Suprapubic skin (tissue), 4 donors: ENCODE results near the gene RFC3. TPM values are rescaled to one million over a fixed set of nuclear protein-coding genes. Genes with fewer than 3 reads are reported as not detected.
"Not testable (repeated sequence)": the region's sequence is repeated elsewhere in the genome, so short reads cannot be mapped to it uniquely, and the experiment has no call there.

ENCODE experiments used
- DNase-seq, 2 donors: peaks; one replicate each; pipeline ENCODE4 v3.0.0-alpha.2; 2019; ENCODE audit warnings: low spot score in 2 of 2
- H3K27ac ChIP-seq: fragments of 200-600 bp; sonication (generic); one replicate; pipeline ENCODE4 v1.5.1; 2019
- H3K27me3 ChIP-seq: fragments of 200-600 bp; sonication (generic); one replicate; pipeline ENCODE4 v1.5.1; 2019
- H3K36me3 ChIP-seq: fragments of 200-600 bp; sonication (generic); one replicate; pipeline ENCODE4 v1.5.1; 2019
- H3K4me1 ChIP-seq: fragments of 200-600 bp; sonication (generic); one replicate; pipeline ENCODE4 v1.5.1; 2019
- H3K4me3 ChIP-seq: fragments of 200-600 bp; sonication (generic); one replicate; pipeline ENCODE4 v1.5.1; 2019; ENCODE audit warnings: mild to moderate bottlenecking
- H3K9me3 ChIP-seq: fragments of 200-600 bp; sonication (generic); one replicate; pipeline ENCODE4 v1.5.1; 2019
- CTCF ChIP-seq, 2 donors: fragments of 200-600 bp in 1 of 2; fragments of 450-650 bp in 1 of 2; sonication (generic) in 1 of 2; IDR thresholded peaks; one replicate each; pipeline ENCODE4 v1.5.1; 2016 to 2019; ENCODE audit warnings: antibody characterized with exemption in 2 of 2, mild to moderate bottlenecking in 1 of 2, moderate library complexity in 1 of 2
- EP300 ChIP-seq: sonication (generic); formaldehyde crosslinking; IDR thresholded peaks from one replicate; pipeline ENCODE4 v1.6.1; 2017; ENCODE audit warnings: antibody characterized with exemption
- POLR2A ChIP-seq, 2 donors: fragments of 450-650 bp; IDR thresholded peaks; one replicate each; pipeline ENCODE4 v1.6.1; 2017; ENCODE audit warnings: antibody characterized with exemption in 2 of 2, mild to moderate bottlenecking in 2 of 2, moderate library complexity in 2 of 2
- POLR2AphosphoS5 ChIP-seq, 3 donors: sonication (generic); formaldehyde crosslinking; IDR thresholded peaks; one replicate each; pipeline ENCODE4 v1.6.1; 2017; ENCODE audit warnings: antibody characterized with exemption in 3 of 3
- WGBS: methylation state at CpG from one replicate; pipeline ENCODE4 v1.1.5; 2018; 5-methylcytosine and 5-hydroxymethylcytosine counted together
- total RNA-seq, 4 donors: library from RNA; depleted of rRNA; stranded (reverse); fragments of >200 nt; gene quantifications; one replicate each; pipeline ENCODE4 v1.1.0, GENCODE V29; 2016

Gene RFC3
- total RNA-seq, 4 donors from 2014 or later, result 10.7 to 25.8 (median 12.2) TPM

GRCh38 chr13:33806470-33807248 is 11.3 kb upstream of the RFC3 start:
- no peak overlapping the region for H3K4me3 ChIP-seq
- no peaks in the 10 kb centered on the region for H3K36me3 ChIP-seq
- no peak for TF ChIP-seq POLR2A (IDR thresholded peaks at IDR 0.05)
- no peak for TF ChIP-seq CTCF (IDR thresholded peaks at IDR 0.05)
- TF ChIP-seq POLR2AphosphoS5 (IDR thresholded peaks at IDR 0.05), result no peak
- no peak for TF ChIP-seq EP300
- no peaks in the 10 kb centered on the region for H3K9me3 ChIP-seq
- H3K27ac ChIP-seq, result no peak overlapping the region
- WGBS, result 80% methylated on average over 8 of the region's 8 CpGs
- no peaks in the 10 kb centered on the region for H3K27me3 ChIP-seq
- no peaks in the 10 kb centered on the region for H3K4me1 ChIP-seq
- DNase-seq, result no peak

GRCh38 chr13:33812829-33813228 is 5.1 kb upstream of the RFC3 start:
- H3K4me1 ChIP-seq, DNase-seq, H3K36me3 ChIP-seq, H3K9me3 ChIP-seq, H3K27ac ChIP-seq, H3K4me3 ChIP-seq, H3K27me3 ChIP-seq: not testable (repeated sequence)
- 84% methylated on average over 7 of the region's 7 CpGs for whole genome bisulfite sequencing

- DNase-seq, result no peak
- no peaks in the 10 kb centered on the region for H3K9me3 ChIP-seq
- H3K4me1 ChIP-seq, result peaks cover 12% of the 10 kb centered on the region
- H3K36me3 ChIP-seq, result no peaks in the 10 kb centered on the region
- no peak overlapping the region for H3K4me3 ChIP-seq
- no peak for TF ChIP-seq EP300
- no peak for TF ChIP-seq CTCF (IDR thresholded peaks at IDR 0.05)
- no peak for TF ChIP-seq POLR2AphosphoS5 (IDR thresholded peaks at IDR 0.05)
- no peak for TF ChIP-seq POLR2A (IDR thresholded peaks at IDR 0.05)
- no peaks in the 10 kb centered on the region for H3K27me3 ChIP-seq
- no peak overlapping the region for H3K27ac ChIP-seq
- WGBS, result 50% methylated on average over 1 of the region's 1 CpG
These were observed 2.9 kb upstream of the RFC3 start for GRCh38 chr13:33815011-33815550.

GRCh38 chr13:33816912-33817311 is 1.0 kb upstream of the RFC3 start:
- no peak overlapping the region for H3K4me3 ChIP-seq
- TF ChIP-seq EP300 (no peak), CTCF (IDR thresholded peaks at IDR 0.05) (no peak), POLR2AphosphoS5 (IDR thresholded peaks at IDR 0.05) (no peak), POLR2A (IDR thresholded peaks at IDR 0.05) (no peak)

GRCh38 chr13:33817513-33817900 is 442 bp upstream of the RFC3 start:
- Histone ChIP-seq H3K9me3 (no peaks in the 10 kb centered on the region), H3K27me3 (no peaks in the 10 kb centered on the region), H3K36me3 (peaks cover 8% of the 10 kb centered on the region), H3K4me3 (peak overlapping the region; percentile 90), H3K4me1 (peaks cover 12% of the 10 kb centered on the region), H3K27ac (peak overlapping the region; percentile 67)
- TF ChIP-seq EP300 (peak; percentile 57), POLR2AphosphoS5 (IDR thresholded peaks at IDR 0.05) (no peak)
- 29% methylated on average over 5 of the region's 5 CpGs for WGBS
- no peak for DNase-seq

More at GRCh38 chr13:33816912-33817311, 1.0 kb upstream of the RFC3 start:
- Histone ChIP-seq H3K36me3 (peaks cover 8% of the 10 kb centered on the region), H3K27me3 (no peaks in the 10 kb centered on the region), H3K27ac (no peak overlapping the region), H3K4me1 (peaks cover 12% of the 10 kb centered on the region), H3K9me3 (no peaks in the 10 kb centered on the region)
- 95% methylated on average over 2 of the region's 2 CpGs for WGBS
- DNase-seq, result no peak

GRCh38 chr13:33825083-33825482 is 7.1 kb downstream of the RFC3 start:
- WGBS, result 91% methylated on average over 4 of the region's 4 CpGs
- Histone ChIP-seq H3K4me1 (no peaks in the 10 kb centered on the region), H3K9me3 (no peaks in the 10 kb centered on the region), H3K36me3 (peaks cover 27% of the 10 kb centered on the region), H3K27ac (no peak overlapping the region), H3K27me3 (no peaks in the 10 kb centered on the region), H3K4me3 (no peak overlapping the region)
- TF ChIP-seq POLR2AphosphoS5 (IDR thresholded peaks at IDR 0.05), result no peak
- TF ChIP-seq EP300, result no peak
- no peak for TF ChIP-seq POLR2A (IDR thresholded peaks at IDR 0.05)
- no peak for TF ChIP-seq CTCF (IDR thresholded peaks at IDR 0.05)
- DNase-seq, result no peak
